Parathyroid adenoma (tissue), 2 donors: ENCODE data around the gene RSPRY1.

Experiments
- H2AFZ ChIP-seq: fragments of 300-600 bp; sonication (generic); one replicate; pipeline ENCODE4 v1.7.0; 2017; ENCODE audit warnings: antibody characterized with exemption, mild to moderate bottlenecking
- H3K27ac ChIP-seq: fragments of 300-600 bp; sonication (generic); one replicate; pipeline ENCODE4 v1.7.0; 2017
- H3K27me3 ChIP-seq: fragments of 300-600 bp; sonication (generic); one replicate; pipeline ENCODE4 v1.7.0; 2017; ENCODE audit warnings: low read length; ENCODE audit not compliant: control insufficient read depth, insufficient read depth
- H3K36me3 ChIP-seq: fragments of 300-600 bp; sonication (generic); one replicate; pipeline ENCODE4 v1.7.0; 2017; ENCODE audit warnings: low read length; ENCODE audit not compliant: control insufficient read depth, insufficient read depth
- H3K4me1 ChIP-seq: fragments of 300-600 bp; sonication (generic); one replicate; pipeline ENCODE4 v1.7.0; 2017; ENCODE audit warnings: control low read depth
- H3K4me2 ChIP-seq: fragments of 300-600 bp; sonication (generic); one replicate; pipeline ENCODE4 v1.7.0; 2017; ENCODE audit warnings: low read length
- H3K4me3 ChIP-seq: fragments of 300-600 bp; sonication (generic); one replicate; pipeline ENCODE4 v1.7.0; 2017; ENCODE audit warnings: low read depth, low read length
- H3K79me2 ChIP-seq: fragments of 300-600 bp; sonication (generic); one replicate; pipeline ENCODE4 v1.7.0; 2017; ENCODE audit warnings: control low read depth
- H3K9ac ChIP-seq: fragments of 300-600 bp; sonication (generic); one replicate; pipeline ENCODE4 v1.7.0; 2017; ENCODE audit warnings: mild to moderate bottlenecking
- H3K9me3 ChIP-seq: fragments of 300-600 bp; sonication (generic); one replicate; pipeline ENCODE4 v1.7.0; 2017; ENCODE audit warnings: low read length; ENCODE audit not compliant: control insufficient read depth
- CTCF ChIP-seq: fragments of 300-600 bp; sonication (generic); IDR thresholded peaks from one replicate; pipeline ENCODE4 v1.7.0; 2017; ENCODE audit warnings: antibody characterized with exemption, mild to moderate bottlenecking
- donor health status: primary hyperparathyroidism.

The RSPRY1 gene

GRCh38 chr16:57157533-57157932 is 28.6 kb upstream of the RSPRY1 start:
- no peak for TF ChIP-seq CTCF
- Histone ChIP-seq H3K4me3 (no peak overlapping the region), H3K27me3 (no peaks in the 10 kb centered on the region), H3K4me1 (no peaks in the 10 kb centered on the region), H3K36me3 (no peaks in the 10 kb centered on the region), H3K9ac (no peak overlapping the region), H3K4me2 (no peak overlapping the region), H3K27ac (no peak overlapping the region), H3K79me2 (no peaks in the 10 kb centered on the region), H3K9me3 (no peaks in the 10 kb centered on the region), H2AFZ (no peak overlapping the region)

GRCh38 chr16:57159447-57159846 is 26.7 kb upstream of the RSPRY1 start:
- Histone ChIP-seq H3K9me3 (no peaks in the 10 kb centered on the region), H2AFZ (no peak overlapping the region), H3K27ac (no peak overlapping the region), H3K27me3 (no peaks in the 10 kb centered on the region), H3K9ac (no peak overlapping the region), H3K4me2 (no peak overlapping the region), H3K4me1 (no peaks in the 10 kb centered on the region), H3K79me2 (no peaks in the 10 kb centered on the region), H3K4me3 (no peak overlapping the region), H3K36me3 (no peaks in the 10 kb centered on the region)
- no peak for TF ChIP-seq CTCF

GRCh38 chr16:57163842-57164241 is 22.3 kb upstream of the RSPRY1 start:
- no peak overlapping the region for H3K4me2 ChIP-seq
- no peak overlapping the region for H2AFZ ChIP-seq
- no peaks in the 10 kb centered on the region for H3K9me3 ChIP-seq
- no peaks in the 10 kb centered on the region for H3K27me3 ChIP-seq
- TF ChIP-seq CTCF = no peak
- H3K4me3 ChIP-seq = no peak overlapping the region
- no peak overlapping the region for H3K27ac ChIP-seq
- no peak overlapping the region for H3K9ac ChIP-seq
- H3K4me1 ChIP-seq = no peaks in the 10 kb centered on the region
- no peaks in the 10 kb centered on the region for H3K36me3 ChIP-seq
- H3K79me2 ChIP-seq = no peaks in the 10 kb centered on the region

- no peaks in the 10 kb centered on the region for H3K4me1 ChIP-seq
- no peaks in the 10 kb centered on the region for H3K79me2 ChIP-seq
- H3K4me2 ChIP-seq = no peak overlapping the region
- no peak overlapping the region for H3K9ac ChIP-seq
- H2AFZ ChIP-seq = no peak overlapping the region
- H3K36me3 ChIP-seq = no peaks in the 10 kb centered on the region
- no peak for TF ChIP-seq CTCF
- H3K9me3 ChIP-seq = no peaks in the 10 kb centered on the region
- H3K27ac ChIP-seq = no peak overlapping the region
- H3K4me3 ChIP-seq = no peak overlapping the region
- H3K27me3 ChIP-seq = no peaks in the 10 kb centered on the region
Observed at GRCh38 chr16:57165483-57165882, 20.6 kb upstream of the RSPRY1 start.

GRCh38 chr16:57165938-57166337 is 20.2 kb upstream of the RSPRY1 start:
- no peak overlapping the region for H3K27ac ChIP-seq
- no peaks in the 10 kb centered on the region for H3K27me3 ChIP-seq
- no peak overlapping the region for H3K4me3 ChIP-seq
- H3K4me1 ChIP-seq = no peaks in the 10 kb centered on the region
- no peaks in the 10 kb centered on the region for H3K79me2 ChIP-seq
- H2AFZ ChIP-seq = no peak overlapping the region
- H3K9ac ChIP-seq = no peak overlapping the region
- TF ChIP-seq CTCF = no peak
- H3K4me2 ChIP-seq = no peak overlapping the region
- no peaks in the 10 kb centered on the region for H3K36me3 ChIP-seq
- H3K9me3 ChIP-seq = no peaks in the 10 kb centered on the region
